ENCODE measurements around the gene SOX5.

- TF ChIP-seq SP2 (IDR thresholded peaks at IDR 0.05; ENCODE audit: low read length) (no peak), YY1 (IDR thresholded peaks at IDR 0.05; ENCODE audit: low read depth, low read length) (no peak), POLR2AphosphoS5 (IDR thresholded peaks at IDR 0.05; ENCODE audit: low read depth, low read length) (no peak), EZH2 (IDR thresholded peaks at IDR 0.05; ENCODE audit: low read depth, low read length, severe bottlenecking) (no peak), CTCF (IDR thresholded peaks at IDR 0.05; ENCODE audit: control extremely low read depth in 1 of 3, insufficient read depth in 1 of 3, low read depth in 1 of 3, low read length in 3 of 3) (no peak)
Measured at GRCh38 chr12:23493672-23494071, 455.8 kb downstream of the SOX5 start.
